Upper lobe of left lung (tissue), 6 donors: ENCODE results near the gene BNIPL. TPM values are rescaled to one million over a fixed set of nuclear protein-coding genes. Genes with fewer than 3 reads are reported as not detected.

Source experiments
- ATAC-seq, 2 donors: fragments of 200-7000 bp; cut with Tn5 transposase; one replicate each; pipeline ENCODE4 v1.9.1; 2022; ENCODE audit warnings: mild to moderate bottlenecking in 2 of 2, moderate library complexity in 2 of 2; ENCODE audit not compliant: low FRiP score in 2 of 2
- DNase-seq, 2 donors: peaks; one replicate each; pipeline ENCODE4 v3.0.0-alpha.2; 2019 to 2020
- H3K27ac ChIP-seq, 4 donors: fragments of 200-600 bp; sonication (generic); one replicate each; pipeline ENCODE4 v1.5.1; 2016 to 2019
- H3K27me3 ChIP-seq, 4 donors: fragments of 200-600 bp; sonication (generic); one replicate each; pipeline ENCODE4 v1.5.1; 2017 to 2019
- H3K36me3 ChIP-seq, 4 donors: fragments of 200-600 bp; sonication (generic); one replicate each; pipeline ENCODE4 v1.5.1; 2016 to 2019
- H3K4me1 ChIP-seq, 4 donors: fragments of 200-600 bp; sonication (generic); one replicate each; pipeline ENCODE4 v1.5.1; 2018 to 2019
- H3K4me3 ChIP-seq, 4 donors: fragments of 200-600 bp; sonication (generic); one replicate each; pipeline ENCODE4 v1.5.1; 2017 to 2019; ENCODE audit warnings: mild to moderate bottlenecking in 2 of 4, moderate library complexity in 1 of 4
- H3K9me3 ChIP-seq, 4 donors: fragments of 200-600 bp; sonication (generic); one replicate each; pipeline ENCODE4 v1.5.1; 2018 to 2019
- EP300 ChIP-seq, 4 donors: sonication (generic); formaldehyde crosslinking; IDR thresholded peaks; one replicate each; pipeline ENCODE4 v1.5.1; 2017; ENCODE audit warnings: antibody characterized with exemption in 4 of 4, control low read depth in 2 of 4
- POLR2A ChIP-seq, 4 donors: fragments of 450-650 bp; IDR thresholded peaks; one replicate each; pipeline ENCODE4 v1.5.1; 2016 to 2017; ENCODE audit warnings: antibody characterized with exemption in 4 of 4, mild to moderate bottlenecking in 2 of 4
- POLR2AphosphoS5 ChIP-seq, 2 donors: sonication (generic); formaldehyde crosslinking; IDR thresholded peaks; one replicate each; pipeline ENCODE4 v1.5.1; 2017; ENCODE audit warnings: antibody characterized with exemption in 2 of 2
- WGBS, 2 donors: methylation state at CpG; one replicate each; pipeline ENCODE4 v1.1.5; 2017 to 2018; 5-methylcytosine and 5-hydroxymethylcytosine counted together
- total RNA-seq, 6 donors: library from RNA; depleted of rRNA in 4 of 6; stranded (reverse); fragments of >200 nt in 4 of 6; gene quantifications; one replicate each; pipeline versions ENCODE4 v1.1.0 to v1.2.1, GENCODE V29; 2016 to 2021
- TF ChIP-seq, protein P1 (sequence below), 6 experiments: fragments of 450-650 bp in 4 of 6; fragments of 200-600 bp in 2 of 6; sonication (generic) in 2 of 6; IDR thresholded peaks; one replicate each; pipeline ENCODE4 v1.5.1; 2016 to 2019; ENCODE audit warnings: antibody characterized with exemption in 6 of 6
- donor health status: DM: no; HTN: no; CAD: no; lungs with moderate emphysema.
- donor health status: DM: no; HTN: yes; CAD: no; lungs with severe emphysema.

BNIPL gene, protein sequence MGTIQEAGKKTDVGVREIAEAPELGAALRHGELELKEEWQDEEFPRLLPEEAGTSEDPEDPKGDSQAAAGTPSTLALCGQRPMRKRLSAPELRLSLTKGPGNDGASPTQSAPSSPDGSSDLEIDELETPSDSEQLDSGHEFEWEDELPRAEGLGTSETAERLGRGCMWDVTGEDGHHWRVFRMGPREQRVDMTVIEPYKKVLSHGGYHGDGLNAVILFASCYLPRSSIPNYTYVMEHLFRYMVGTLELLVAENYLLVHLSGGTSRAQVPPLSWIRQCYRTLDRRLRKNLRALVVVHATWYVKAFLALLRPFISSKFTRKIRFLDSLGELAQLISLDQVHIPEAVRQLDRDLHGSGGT
- 100 to 1,000 TPM in 1 of 6 donors, 10 to 100 TPM in 2, 1 to 10 TPM in 3; 2.3 to 213 (median 11.7) TPM for total RNA-seq

DNA sequence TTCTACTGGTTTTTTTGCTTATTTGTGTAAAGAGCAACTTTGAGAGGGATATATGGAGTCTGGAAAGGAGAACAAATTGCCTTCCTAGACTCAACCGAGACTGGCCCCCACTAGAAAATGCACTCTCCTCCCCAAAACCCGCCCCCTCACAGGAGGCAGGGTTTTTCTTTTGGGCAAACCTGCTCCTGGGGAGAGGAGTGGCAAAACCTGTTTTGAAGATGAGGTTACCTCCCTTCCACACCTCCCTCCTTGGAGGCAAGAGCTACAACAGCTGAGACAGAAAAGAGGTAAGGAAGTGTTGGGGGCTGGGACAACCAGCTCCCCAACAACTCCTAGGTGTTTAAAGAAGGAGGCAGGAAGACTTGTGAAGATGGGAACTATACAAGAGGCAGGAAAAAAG lies at the start of gene BNIPL:
BNIPL (plus strand) TSS at position 231 of the 400 bp plus-strand sequence; CDS start at position 371, 140 bp downstream.
- 23 to 50% methylated on average over 2 of the region's 2 CpGs for WGBS, 2 donors
- TF ChIP-seq, protein P1, sequence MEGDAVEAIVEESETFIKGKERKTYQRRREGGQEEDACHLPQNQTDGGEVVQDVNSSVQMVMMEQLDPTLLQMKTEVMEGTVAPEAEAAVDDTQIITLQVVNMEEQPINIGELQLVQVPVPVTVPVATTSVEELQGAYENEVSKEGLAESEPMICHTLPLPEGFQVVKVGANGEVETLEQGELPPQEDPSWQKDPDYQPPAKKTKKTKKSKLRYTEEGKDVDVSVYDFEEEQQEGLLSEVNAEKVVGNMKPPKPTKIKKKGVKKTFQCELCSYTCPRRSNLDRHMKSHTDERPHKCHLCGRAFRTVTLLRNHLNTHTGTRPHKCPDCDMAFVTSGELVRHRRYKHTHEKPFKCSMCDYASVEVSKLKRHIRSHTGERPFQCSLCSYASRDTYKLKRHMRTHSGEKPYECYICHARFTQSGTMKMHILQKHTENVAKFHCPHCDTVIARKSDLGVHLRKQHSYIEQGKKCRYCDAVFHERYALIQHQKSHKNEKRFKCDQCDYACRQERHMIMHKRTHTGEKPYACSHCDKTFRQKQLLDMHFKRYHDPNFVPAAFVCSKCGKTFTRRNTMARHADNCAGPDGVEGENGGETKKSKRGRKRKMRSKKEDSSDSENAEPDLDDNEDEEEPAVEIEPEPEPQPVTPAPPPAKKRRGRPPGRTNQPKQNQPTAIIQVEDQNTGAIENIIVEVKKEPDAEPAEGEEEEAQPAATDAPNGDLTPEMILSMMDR (IDR thresholded peaks at IDR 0.05), result no peak
- TF ChIP-seq POLR2AphosphoS5 (IDR thresholded peaks at IDR 0.05) (peak in 1 of 2 donors; percentile 17), EP300 (IDR thresholded peaks at IDR 0.05) (no peak), POLR2A (IDR thresholded peaks at IDR 0.05) (peak in 1 of 4 donors; percentile 21)
- Histone ChIP-seq H3K27me3 (no peaks in the 10 kb centered on the region), H3K4me1 (peaks cover 0 to 5% (median 0%) of the 10 kb centered on the region in 4 donors), H3K36me3 (peaks cover 0 to 35% (median 20%) of the 10 kb centered on the region in 4 donors), H3K27ac (peak within 1 kb of the TSS in 1 of 4 donors; percentile 21), H3K9me3 (no peaks in the 10 kb centered on the region), H3K4me3 (peak within 1 kb of the TSS in 3 of 4 donors; percentile 3 to 37 (median 5))
- ATAC-seq (peak in 1 of 2 donors; percentile 80), DNase-seq (peak in 1 of 2 donors; percentile 59)

DNA sequence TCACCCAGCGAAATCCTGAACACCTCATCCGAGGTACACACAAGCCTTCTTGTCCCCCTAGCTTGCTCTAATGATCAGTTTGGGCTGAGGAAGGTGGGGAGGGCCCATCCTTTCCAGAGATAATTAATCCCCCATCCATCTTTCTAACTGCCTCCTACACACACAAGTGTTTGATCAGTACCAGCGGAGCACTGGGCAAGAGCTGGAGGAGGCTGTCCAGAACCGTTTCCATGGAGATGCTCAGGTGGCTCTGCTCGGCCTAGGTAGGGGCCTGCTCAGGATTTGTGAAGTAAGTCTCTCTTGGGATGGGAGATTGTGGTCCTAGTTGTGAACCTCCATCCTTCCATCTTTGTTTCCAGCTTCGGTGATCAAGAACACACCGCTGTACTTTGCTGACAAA lies 48.5 kb upstream of the BNIPL start:
- Histone ChIP-seq H3K9me3 (no peaks in the 10 kb centered on the region), H3K36me3 (no peaks in the 10 kb centered on the region), H3K4me1 (no peaks in the 10 kb centered on the region), H3K27ac (no peak overlapping the region), H3K27me3 (no peaks in the 10 kb centered on the region), H3K4me3 (no peak overlapping the region)
- TF ChIP-seq POLR2AphosphoS5 (IDR thresholded peaks at IDR 0.05) (no peak), EP300 (IDR thresholded peaks at IDR 0.05) (no peak), POLR2A (IDR thresholded peaks at IDR 0.05) (no peak)
- TF ChIP-seq, protein P1 (IDR thresholded peaks at IDR 0.05), result no peak
- DNase-seq, result no peak
- 76 to 88% methylated on average over 7 of the region's 7 CpGs for WGBS, 2 donors
- ATAC-seq, result no peak

DNA sequence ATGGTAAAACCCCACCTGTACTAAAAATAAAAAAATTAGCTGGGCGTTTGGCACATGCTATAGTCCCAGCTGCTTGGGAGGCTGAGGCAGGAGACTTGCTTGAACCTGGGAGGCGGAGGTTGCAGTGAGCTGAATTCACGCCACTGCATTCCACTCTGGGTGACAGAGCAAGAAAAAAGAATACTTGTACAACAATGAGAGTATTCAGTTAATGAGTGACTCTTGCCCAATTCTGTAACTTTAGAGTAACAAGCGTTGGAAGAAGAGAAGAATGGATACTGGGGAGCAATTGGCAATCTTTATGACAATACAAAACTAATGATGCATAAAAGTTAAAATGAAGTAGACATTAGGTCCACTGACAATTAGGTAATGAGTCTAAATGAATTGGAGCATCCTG lies 43.8 kb upstream of the BNIPL start:
- Histone ChIP-seq H3K27me3 (no peaks in the 10 kb centered on the region), H3K4me1 (peaks cover 6 to 12% (median 8%) of the 10 kb centered on the region in 4 donors), H3K36me3 (peaks cover 5 to 12% (median 10%) of the 10 kb centered on the region in 4 donors), H3K27ac (no peak overlapping the region), H3K9me3 (no peaks in the 10 kb centered on the region), H3K4me3 (no peak overlapping the region)
- ATAC-seq, result no peak
- 63 to 82% methylated on average over 4 of the region's 4 CpGs for WGBS, 2 donors
- DNase-seq, result no peak
- TF ChIP-seq EP300 (IDR thresholded peaks at IDR 0.05) (no peak), POLR2AphosphoS5 (IDR thresholded peaks at IDR 0.05) (no peak), POLR2A (IDR thresholded peaks at IDR 0.05) (no peak)
- TF ChIP-seq, protein P1 (IDR thresholded peaks at IDR 0.05), result no peak

DNA sequence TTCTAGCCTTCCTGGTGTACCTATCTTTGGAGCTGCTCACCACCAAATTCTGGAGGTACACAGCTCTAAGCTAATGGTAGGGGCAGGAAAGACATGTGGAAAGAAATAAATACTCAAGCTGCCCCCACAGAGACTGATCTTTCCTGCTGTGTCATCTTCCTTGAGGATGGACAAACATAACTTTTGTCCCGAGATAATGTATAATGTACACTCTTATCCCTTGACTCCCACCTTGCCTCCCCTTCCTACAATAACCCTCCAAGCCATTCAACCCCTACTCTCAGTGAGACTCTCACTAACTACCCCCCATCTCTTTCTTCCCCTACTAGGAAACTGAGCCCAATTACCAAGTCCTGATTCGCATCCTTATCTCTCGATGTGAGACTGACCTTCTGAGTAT lies 42.1 kb upstream of the BNIPL start:
- TF ChIP-seq, protein P1 (IDR thresholded peaks at IDR 0.05), result no peak
- no peak for TF ChIP-seq EP300 (IDR thresholded peaks at IDR 0.05)
- TF ChIP-seq POLR2A (IDR thresholded peaks at IDR 0.05), result no peak
- no peak for TF ChIP-seq POLR2AphosphoS5 (IDR thresholded peaks at IDR 0.05)
- H3K9me3 ChIP-seq, result no peaks in the 10 kb centered on the region
- 82 to 83% methylated on average over 3 of the region's 3 CpGs for WGBS, 2 donors
- no peaks in the 10 kb centered on the region for H3K27me3 ChIP-seq
- H3K36me3 ChIP-seq, result peaks cover 15 to 28% (median 25%) of the 10 kb centered on the region in 4 donors
- no peak overlapping the region for H3K4me3 ChIP-seq
- peak overlapping the region in 1 of 4 donors; percentile 77 for H3K27ac ChIP-seq
- ATAC-seq (no peak), DNase-seq (no peak)
- peaks cover 6 to 12% (median 10%) of the 10 kb centered on the region in 4 donors for H3K4me1 ChIP-seq
